ENCODE measurements around the gene KNDC1.
"Not testable (repeated sequence)": the region's sequence is repeated elsewhere in the genome, so short reads cannot be mapped to it uniquely, and the experiment has no call there.

Gene KNDC1

GRCh38 chr10:133259602-133259989 is 99.6 kb downstream of the KNDC1 start:
- H3K79me2 ChIP-seq (ENCODE audit: control insufficient read depth, insufficient read depth, low read length, unreplicated experiment), result no peaks in the 10 kb centered on the region
- H3K36me3 ChIP-seq (ENCODE audit: insufficient read depth, low read length), result no peaks in the 10 kb centered on the region
- H3K27ac ChIP-seq (ENCODE audit: low read depth, low read length), result peak overlapping the region; percentile 70
- H3K4me3 ChIP-seq (ENCODE audit: low read depth, low read length), result no peak overlapping the region
- H2AFZ ChIP-seq (ENCODE audit: low read length, unreplicated experiment), result no peak overlapping the region
- H3K4me1 ChIP-seq (ENCODE audit: control insufficient read depth, insufficient read depth, low read length, unreplicated experiment), result peaks cover 28% of the 10 kb centered on the region
- no peaks in the 10 kb centered on the region for H3K27me3 ChIP-seq (ENCODE audit: insufficient read depth, low read length)

- H3K27me3 ChIP-seq (ENCODE audit: insufficient read depth, low read length), result no peaks in the 10 kb centered on the region
- H3K79me2 ChIP-seq (ENCODE audit: control insufficient read depth, insufficient read depth, low read length, unreplicated experiment), result no peaks in the 10 kb centered on the region
- peak overlapping the region; percentile 43; the same call in 1 of the 2 replicates for H3K27ac ChIP-seq (ENCODE audit: low read depth, low read length)
- no peak overlapping the region for H2AFZ ChIP-seq (ENCODE audit: low read length, unreplicated experiment)
- H3K36me3 ChIP-seq (ENCODE audit: insufficient read depth, low read length), result no peaks in the 10 kb centered on the region
- H3K4me1 ChIP-seq (ENCODE audit: control insufficient read depth, insufficient read depth, low read length, unreplicated experiment), result peaks cover 28% of the 10 kb centered on the region
- H3K4me3 ChIP-seq (ENCODE audit: low read depth, low read length), result peak overlapping the region; percentile 83
These were observed 101.1 kb downstream of the KNDC1 start for GRCh38 chr10:133260895-133261725.

- Histone ChIP-seq H3K4me1 (ENCODE audit: control insufficient read depth, insufficient read depth, low read length, unreplicated experiment) (peaks cover 28% of the 10 kb centered on the region), H3K36me3 (ENCODE audit: insufficient read depth, low read length) (no peaks in the 10 kb centered on the region), H3K79me2 (ENCODE audit: control insufficient read depth, insufficient read depth, low read length, unreplicated experiment) (no peaks in the 10 kb centered on the region), H3K27ac (ENCODE audit: low read depth, low read length) (peak overlapping the region; percentile 43; the same call in 1 of the 2 replicates), H3K27me3 (ENCODE audit: insufficient read depth, low read length) (no peaks in the 10 kb centered on the region), H3K4me3 (ENCODE audit: low read depth, low read length) (peak overlapping the region; percentile 83), H2AFZ (ENCODE audit: low read length, unreplicated experiment) (no peak overlapping the region)
These were observed 101.8 kb downstream of the KNDC1 start for GRCh38 chr10:133261726-133262325.

GRCh38 chr10:133262696-133263095 is 102.7 kb downstream of the KNDC1 start:
- H3K4me3 ChIP-seq (ENCODE audit: low read depth, low read length), result no peak overlapping the region
- H2AFZ ChIP-seq (ENCODE audit: low read length, unreplicated experiment), result no peak overlapping the region
- H3K79me2 ChIP-seq (ENCODE audit: control insufficient read depth, insufficient read depth, low read length, unreplicated experiment), result no peaks in the 10 kb centered on the region
- no peaks in the 10 kb centered on the region for H3K36me3 ChIP-seq (ENCODE audit: insufficient read depth, low read length)
- H3K27me3 ChIP-seq (ENCODE audit: insufficient read depth, low read length), result no peaks in the 10 kb centered on the region
- no peak overlapping the region for H3K27ac ChIP-seq (ENCODE audit: low read depth, low read length)
- peaks cover 28% of the 10 kb centered on the region for H3K4me1 ChIP-seq (ENCODE audit: control insufficient read depth, insufficient read depth, low read length, unreplicated experiment)

GRCh38 chr10:133263674-133264073 is 103.7 kb downstream of the KNDC1 start:
- Histone ChIP-seq H3K79me2 (ENCODE audit: control insufficient read depth, insufficient read depth, low read length, unreplicated experiment) (no peaks in the 10 kb centered on the region), H3K4me3 (ENCODE audit: low read depth, low read length) (no peak overlapping the region), H2AFZ (ENCODE audit: low read length, unreplicated experiment) (no peak overlapping the region), H3K27me3 (ENCODE audit: insufficient read depth, low read length) (no peaks in the 10 kb centered on the region), H3K27ac (ENCODE audit: low read depth, low read length) (no peak overlapping the region), H3K36me3 (ENCODE audit: insufficient read depth, low read length) (no peaks in the 10 kb centered on the region), H3K4me1 (ENCODE audit: control insufficient read depth, insufficient read depth, low read length, unreplicated experiment) (peaks cover 22% of the 10 kb centered on the region)

- Histone ChIP-seq H3K36me3 (ENCODE audit: insufficient read depth, low read length) (no peaks in the 10 kb centered on the region), H3K79me2 (ENCODE audit: control insufficient read depth, insufficient read depth, low read length, unreplicated experiment) (no peaks in the 10 kb centered on the region), H2AFZ (ENCODE audit: low read length, unreplicated experiment) (no peak overlapping the region), H3K4me3 (ENCODE audit: low read depth, low read length) (no peak overlapping the region), H3K27ac (ENCODE audit: low read depth, low read length) (no peak overlapping the region), H3K4me1 (ENCODE audit: control insufficient read depth, insufficient read depth, low read length, unreplicated experiment) (peaks cover 16% of the 10 kb centered on the region), H3K27me3 (ENCODE audit: insufficient read depth, low read length) (no peaks in the 10 kb centered on the region)
These were observed 104.4 kb downstream of the KNDC1 start for GRCh38 chr10:133264461-133264860.

GRCh38 chr10:133265052-133265451 is 105.0 kb downstream of the KNDC1 start:
- H2AFZ ChIP-seq (ENCODE audit: low read length, unreplicated experiment); H3K27me3 ChIP-seq (ENCODE audit: insufficient read depth, low read length); H3K36me3 ChIP-seq (ENCODE audit: insufficient read depth, low read length); H3K4me3 ChIP-seq (ENCODE audit: low read depth, low read length); H3K27ac ChIP-seq (ENCODE audit: low read depth, low read length); H3K79me2 ChIP-seq (ENCODE audit: control insufficient read depth, insufficient read depth, low read length, unreplicated experiment): not testable (repeated sequence)
- H3K4me1 ChIP-seq (ENCODE audit: control insufficient read depth, insufficient read depth, low read length, unreplicated experiment), result peaks cover 10% of the 10 kb centered on the region

GRCh38 chr10:133266056-133266795 is 106.2 kb downstream of the KNDC1 start:
- no peaks in the 10 kb centered on the region for H3K36me3 ChIP-seq (ENCODE audit: insufficient read depth, low read length)
- peaks cover 1% of the 10 kb centered on the region for H3K4me1 ChIP-seq (ENCODE audit: control insufficient read depth, insufficient read depth, low read length, unreplicated experiment)
- no peak overlapping the region for H3K4me3 ChIP-seq (ENCODE audit: low read depth, low read length)
- no peak overlapping the region for H3K27ac ChIP-seq (ENCODE audit: low read depth, low read length)
- H2AFZ ChIP-seq (ENCODE audit: low read length, unreplicated experiment), result no peak overlapping the region
- no peaks in the 10 kb centered on the region for H3K79me2 ChIP-seq (ENCODE audit: control insufficient read depth, insufficient read depth, low read length, unreplicated experiment)
- no peaks in the 10 kb centered on the region for H3K27me3 ChIP-seq (ENCODE audit: insufficient read depth, low read length)

GRCh38 chr10:133267293-133267692 is 107.3 kb downstream of the KNDC1 start:
- no peaks in the 10 kb centered on the region for H3K4me1 ChIP-seq (ENCODE audit: control insufficient read depth, insufficient read depth, low read length, unreplicated experiment)

GRCh38 chr10:133267829-133268228 is 107.8 kb downstream of the KNDC1 start:
- Histone ChIP-seq H3K79me2 (ENCODE audit: control insufficient read depth, insufficient read depth, low read length, unreplicated experiment) (no peaks in the 10 kb centered on the region), H2AFZ (ENCODE audit: low read length, unreplicated experiment) (no peak overlapping the region), H3K4me3 (ENCODE audit: low read depth, low read length) (no peak overlapping the region), H3K4me1 (ENCODE audit: control insufficient read depth, insufficient read depth, low read length, unreplicated experiment) (no peaks in the 10 kb centered on the region), H3K36me3 (ENCODE audit: insufficient read depth, low read length) (no peaks in the 10 kb centered on the region), H3K27me3 (ENCODE audit: insufficient read depth, low read length) (no peaks in the 10 kb centered on the region), H3K27ac (ENCODE audit: low read depth, low read length) (no peak overlapping the region)

More at GRCh38 chr10:133267293-133267692, 107.3 kb downstream of the KNDC1 start:
- Histone ChIP-seq H3K27me3 (ENCODE audit: insufficient read depth, low read length) (no peaks in the 10 kb centered on the region), H2AFZ (ENCODE audit: low read length, unreplicated experiment) (no peak overlapping the region), H3K36me3 (ENCODE audit: insufficient read depth, low read length) (no peaks in the 10 kb centered on the region), H3K79me2 (ENCODE audit: control insufficient read depth, insufficient read depth, low read length, unreplicated experiment) (no peaks in the 10 kb centered on the region), H3K27ac (ENCODE audit: low read depth, low read length) (no peak overlapping the region), H3K4me3 (ENCODE audit: low read depth, low read length) (no peak overlapping the region)
